Naive thymus-derived CD8-positive, alpha-beta T cell (primary cell): ENCODE measurements around the gene LRFN4. TPM values are rescaled to one million over a fixed set of nuclear protein-coding genes. Genes with fewer than 3 reads are reported as not detected.

Experiments
- polyA plus RNA-seq, 3 donors: library from polyadenylated mRNA; unstranded; fragments of 300-500 nt; fragmentation: Illumina TruSeq; gene quantifications; one replicate each; pipeline ENCODE4 v1.2.3, GENCODE V29; 2021
- total RNA-seq, 8 experiments: library from RNA in 2 of 8; stranded (reverse) in 2 of 8; gene quantifications; one replicate each; pipeline ENCODE4 v1.2.3 and lab custom pipeline; 2021 to 2026

The LRFN4 gene
- total and polyA plus RNA-seq, 5 experiments from 2014 or later: 0.09 to 1.3 (median 0.63) TPM; not detected in 1

Other genes with a start within 250 kb of the LRFN4 start
- gene RBM14, start 240.4 kb upstream of the LRFN4 start, total RNA-seq: 100 to 1,000 TPM; 182 to 194 TPM
- gene RBM14, start 240.4 kb upstream of the LRFN4 start, polyA plus RNA-seq: 10 to 100 TPM; 70.2 to 91.8 (median 83.3) TPM
- gene RBM4, start 218.4 kb upstream of the LRFN4 start, total RNA-seq: 100 to 1,000 TPM; 213 to 232 TPM
- 100 to 1,000 TPM; 250 to 283 (median 262) TPM for gene RBM4, start 218.4 kb upstream of the LRFN4 start, polyA plus RNA-seq
- gene RBM4B, start 179.2 kb upstream of the LRFN4 start, total RNA-seq: 10 to 100 TPM; 25.1 to 26.0 TPM
- 10 to 100 TPM in 2 of 3 donors, 1 to 10 TPM in 1; 7.7 to 12.3 (median 10.8) TPM for gene RBM4B, start 179.2 kb upstream of the LRFN4 start, polyA plus RNA-seq
- gene SPTBN2, start 127.8 kb upstream of the LRFN4 start, total RNA-seq: under 1 TPM; 0.47 to 0.62 TPM
- under 1 TPM in 1 of 3 donors, not detected in 2; 0.04 TPM for gene SPTBN2, start 127.8 kb upstream of the LRFN4 start, polyA plus RNA-seq
- 10 to 100 TPM; 32.2 to 32.9 TPM for gene RCE1, start 13.6 kb upstream of the LRFN4 start, total RNA-seq
- 10 to 100 TPM; 18.1 to 27.1 (median 18.4) TPM for gene RCE1, start 13.6 kb upstream of the LRFN4 start, polyA plus RNA-seq
- gene PC, start 101.3 kb downstream of the LRFN4 start, total RNA-seq: 1 to 10 TPM; 6.9 to 8.3 TPM
- 1 to 10 TPM; 3.5 to 8.5 (median 4.5) TPM for gene PC, start 101.3 kb downstream of the LRFN4 start, polyA plus RNA-seq
- gene C11orf86, start 118.2 kb downstream of the LRFN4 start, total RNA-seq: not detected
- not detected for gene C11orf86, start 118.2 kb downstream of the LRFN4 start, polyA plus RNA-seq
- not detected for gene SYT12, start 166.1 kb downstream of the LRFN4 start, total RNA-seq
- not detected for gene SYT12, start 166.1 kb downstream of the LRFN4 start, polyA plus RNA-seq
- gene RHOD, start 199.8 kb downstream of the LRFN4 start, total RNA-seq: under 1 TPM in 1 of 2 experiments, not detected in 1; 0.99 TPM
- gene RHOD, start 199.8 kb downstream of the LRFN4 start, polyA plus RNA-seq: under 1 TPM in 2 of 3 donors, not detected in 1; 0.17 to 0.48 TPM